ENCODE results near the gene SNCAIP. TPM values are rescaled to one million over a fixed set of nuclear protein-coding genes. Genes with fewer than 3 reads are reported as not detected.
A peak's percentile ranks its signal among the peaks of the same experiment; 100 is the strongest.

SNCAIP gene
- total RNA-seq (1 to 10 TPM in 7 of 10 donors, under 1 TPM in 3; 0.70 to 2.5 (median 1.4) TPM), polyA plus RNA-seq (1 to 10 TPM in 1 of 2 donors, under 1 TPM in 1; 0.54 to 1.3 TPM)
- long read RNA-seq, donor 1, partial matches to known transcripts: 0 of 3 reads
- long read RNA-seq, donor 1, other reads (novel, unspliced or antisense): 2 of 3 reads
- long read RNA-seq, donor 2, partial matches to known transcripts: 0 of 1 reads
- long read RNA-seq, donor 2, other reads (novel, unspliced or antisense): 0 of 1 reads
- long read RNA-seq, donor 3, partial matches to known transcripts: 0 of 2 reads
- long read RNA-seq, donor 3, other reads (novel, unspliced or antisense): 0 of 2 reads

- intact Hi-C loops (cut with DNase I): loop anchor here in 2 of 10 donors (5.0 to 10.0 kb wide), 2 partner anchors 117 to 120 kb away; no protein-coding TSS in a partner anchor
- H3K27me3 ChIP-seq: peaks cover 0 to 68% (median 29%) of the 10 kb centered on the region in 7 donors
- H3K9me3 ChIP-seq: peaks cover 0 to 6% (median 0%) of the 10 kb centered on the region in 11 donors
- peaks cover 0 to 27% (median 15%) of the 10 kb centered on the region in 9 donors for H3K4me1 ChIP-seq
- H3K27ac ChIP-seq: peak within 1 kb of the TSS; percentile 34 to 73 (median 61)
- ATAC-seq (peak; percentile 65 to 84 (median 72)), DNase-seq (peak; percentile 14 to 52)
- no peak for TF ChIP-seq CTCF (IDR thresholded peaks at IDR 0.05)
- peak within 1 kb of the TSS; percentile 54 to 87 (median 63) for H3K4me3 ChIP-seq
- no peaks in the 10 kb centered on the region for H3K36me3 ChIP-seq
- 1% methylated on average over 45 to 77 of the region's 78 CpGs for WGBS, 2 donors
Measured at GRCh38 chr5:122311961-122312590, at the start of gene SNCAIP. TSS of gene SNCAIP (plus strand) at chr5:122312237. CDS start at chr5:122391135, 78,898 bp downstream.

GRCh38 chr5:122263352-122264030, 48.5 kb upstream of the SNCAIP start:
- ATAC-seq: no peak

GRCh38 chr5:122264610-122265009, 47.4 kb upstream of the SNCAIP start:
- no peak overlapping the region for H3K4me3 ChIP-seq
- TF ChIP-seq CTCF (IDR thresholded peaks at IDR 0.05): no peak
- H3K27ac ChIP-seq: no peak overlapping the region
- no peaks in the 10 kb centered on the region for H3K9me3 ChIP-seq
- ATAC-seq: no peak
- H3K4me1 ChIP-seq: no peaks in the 10 kb centered on the region
- intact Hi-C loops (cut with DNase I): no loop called here
- peaks cover 0 to 7% (median 0%) of the 10 kb centered on the region in 7 donors for H3K27me3 ChIP-seq
- H3K36me3 ChIP-seq: no peaks in the 10 kb centered on the region
- no peak for DNase-seq

More at GRCh38 chr5:122263352-122264030, 48.5 kb upstream of the SNCAIP start:
- Histone ChIP-seq H3K4me1 (no peaks in the 10 kb centered on the region), H3K36me3 (no peaks in the 10 kb centered on the region), H3K27ac (no peak overlapping the region), H3K9me3 (no peaks in the 10 kb centered on the region), H3K4me3 (no peak overlapping the region), H3K27me3 (peaks cover 0 to 7% (median 0%) of the 10 kb centered on the region in 7 donors)
- intact Hi-C loops (cut with DNase I): no loop called here
- no peak for TF ChIP-seq CTCF (IDR thresholded peaks at IDR 0.05)
- no peak for DNase-seq

GRCh38 chr5:122267185-122267584, 44.9 kb upstream of the SNCAIP start:
- intact Hi-C loops (cut with DNase I): no loop called here
- H3K27ac ChIP-seq: no peak overlapping the region
- H3K36me3 ChIP-seq: no peaks in the 10 kb centered on the region
- no peak for TF ChIP-seq CTCF (IDR thresholded peaks at IDR 0.05)
- no peak for DNase-seq
- no peaks in the 10 kb centered on the region for H3K4me1 ChIP-seq
- H3K4me3 ChIP-seq: no peak overlapping the region
- peaks cover 0 to 5% (median 0%) of the 10 kb centered on the region in 7 donors for H3K27me3 ChIP-seq
- WGBS, 2 donors: 84 to 88% methylated on average over 6 of the region's 6 CpGs
- no peak for ATAC-seq
- H3K9me3 ChIP-seq: peaks cover 0 to 5% (median 0%) of the 10 kb centered on the region in 11 donors
